Calu3 (cell line): ENCODE results near the gene MTFP1. TPM values are rescaled to one million over a fixed set of nuclear protein-coding genes. Genes with fewer than 3 reads are reported as not detected.

ENCODE experiments used
- BruUV-seq: library from RNA; stranded (reverse); fragments of 400-500 nt; replicated peaks from 2 replicates; lab custom pipeline; 2021; lab: Mats Ljungman, UMichigan
- CTCF ChIA-PET: fragments of 300-600 bp; sonication (Branson Sonifier 250); formaldehyde crosslinking; loops from one replicate; lab custom pipeline; 2022; ENCODE audit warnings: antibody characterized with exemption; lab: Charles Lee
- DNase-seq: peaks from one replicate; pipeline ENCODE4 v3.0.0; 2022
- H3K27ac Mint-ChIP-seq: one replicate; pipeline ENCODE4 v1.8.0; 2022; ENCODE audit warnings: mixed read lengths; ENCODE audit not compliant: unreplicated experiment
- H3K27me3 Mint-ChIP-seq: one replicate; pipeline ENCODE4 v1.8.0; 2022; ENCODE audit warnings: mixed read lengths; ENCODE audit not compliant: unreplicated experiment
- H3K36me3 Mint-ChIP-seq: one replicate; pipeline ENCODE4 v1.8.0; 2022; ENCODE audit warnings: mild to moderate bottlenecking, moderate library complexity, mixed read lengths; ENCODE audit not compliant: insufficient read depth, unreplicated experiment
- H3K4me1 Mint-ChIP-seq: one replicate; pipeline ENCODE4 v1.8.0; 2022; ENCODE audit warnings: mild to moderate bottlenecking, low read depth, mixed read lengths; ENCODE audit not compliant: unreplicated experiment
- H3K4me3 Mint-ChIP-seq: one replicate; pipeline ENCODE4 v1.8.0; 2022; ENCODE audit warnings: mild to moderate bottlenecking, low read depth, moderate library complexity, mixed read lengths; ENCODE audit not compliant: unreplicated experiment
- H3K9me3 Mint-ChIP-seq: one replicate; pipeline ENCODE4 v1.8.0; 2022; ENCODE audit warnings: low read depth, mixed read lengths; ENCODE audit not compliant: unreplicated experiment
- intact Hi-C: fragments of 100-400 bp; cut with micrococcal nuclease; formaldehyde crosslinking; loops from one replicate; pipeline ENCODE4 v1.10.0; 2022; ENCODE audit not compliant: unreplicated experiment
- total RNA-seq: library from RNA; stranded (reverse); gene quantifications from 2 replicates; pipeline ENCODE4 v1.2.3, GENCODE V29; 2022
- TF ChIP-seq, protein P1 (sequence below): fragments of 200-600 bp; IDR thresholded peaks from one replicate; pipeline ENCODE4 v1.8.0; 2022; ENCODE audit warnings: antibody characterized with exemption; ENCODE audit not compliant: unreplicated experiment

MTFP1 gene
- total RNA-seq, 1 experiment from 2014 or later, result 30.5 TPM

DNA sequence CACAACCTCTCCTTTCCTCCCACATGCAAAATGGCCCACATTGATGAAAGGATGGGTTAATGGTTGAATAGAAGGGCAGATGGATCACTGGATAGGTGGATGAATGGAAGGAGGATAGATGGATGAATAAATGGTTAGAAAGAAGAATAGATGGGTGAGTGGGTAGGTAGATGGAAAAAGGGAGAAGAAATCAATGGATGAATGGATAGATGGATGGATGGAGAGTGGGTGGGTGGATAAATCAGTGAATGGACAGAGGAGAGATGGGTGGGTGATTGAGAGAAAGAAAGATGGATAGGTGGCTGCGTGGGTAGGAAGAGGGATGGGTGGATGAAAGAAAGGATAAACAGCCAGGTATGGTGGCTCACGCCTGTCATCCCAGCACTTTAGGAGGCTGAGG is 45.1 kb downstream of the MTFP1 start:
- no peak for DNase-seq
- BruUV-seq, result no TSS peak
- Mint-ChIP-seq H3K27me3 (peaks cover 84% of the 10 kb centered on the region), H3K4me3 (no peak overlapping the region), H3K27ac (no peak overlapping the region), H3K36me3 (no peaks in the 10 kb centered on the region), H3K4me1 (no peaks in the 10 kb centered on the region), H3K9me3 (no peaks in the 10 kb centered on the region)
- intact Hi-C loops, result no loop called here
- TF ChIP-seq, protein P1, sequence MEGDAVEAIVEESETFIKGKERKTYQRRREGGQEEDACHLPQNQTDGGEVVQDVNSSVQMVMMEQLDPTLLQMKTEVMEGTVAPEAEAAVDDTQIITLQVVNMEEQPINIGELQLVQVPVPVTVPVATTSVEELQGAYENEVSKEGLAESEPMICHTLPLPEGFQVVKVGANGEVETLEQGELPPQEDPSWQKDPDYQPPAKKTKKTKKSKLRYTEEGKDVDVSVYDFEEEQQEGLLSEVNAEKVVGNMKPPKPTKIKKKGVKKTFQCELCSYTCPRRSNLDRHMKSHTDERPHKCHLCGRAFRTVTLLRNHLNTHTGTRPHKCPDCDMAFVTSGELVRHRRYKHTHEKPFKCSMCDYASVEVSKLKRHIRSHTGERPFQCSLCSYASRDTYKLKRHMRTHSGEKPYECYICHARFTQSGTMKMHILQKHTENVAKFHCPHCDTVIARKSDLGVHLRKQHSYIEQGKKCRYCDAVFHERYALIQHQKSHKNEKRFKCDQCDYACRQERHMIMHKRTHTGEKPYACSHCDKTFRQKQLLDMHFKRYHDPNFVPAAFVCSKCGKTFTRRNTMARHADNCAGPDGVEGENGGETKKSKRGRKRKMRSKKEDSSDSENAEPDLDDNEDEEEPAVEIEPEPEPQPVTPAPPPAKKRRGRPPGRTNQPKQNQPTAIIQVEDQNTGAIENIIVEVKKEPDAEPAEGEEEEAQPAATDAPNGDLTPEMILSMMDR, result no peak
- CTCF ChIA-PET, result interaction anchor here (1.2 kb wide), 1 partner anchor 9 kb away, joined by 3 read pairs; no protein-coding TSS in a partner anchor

DNA sequence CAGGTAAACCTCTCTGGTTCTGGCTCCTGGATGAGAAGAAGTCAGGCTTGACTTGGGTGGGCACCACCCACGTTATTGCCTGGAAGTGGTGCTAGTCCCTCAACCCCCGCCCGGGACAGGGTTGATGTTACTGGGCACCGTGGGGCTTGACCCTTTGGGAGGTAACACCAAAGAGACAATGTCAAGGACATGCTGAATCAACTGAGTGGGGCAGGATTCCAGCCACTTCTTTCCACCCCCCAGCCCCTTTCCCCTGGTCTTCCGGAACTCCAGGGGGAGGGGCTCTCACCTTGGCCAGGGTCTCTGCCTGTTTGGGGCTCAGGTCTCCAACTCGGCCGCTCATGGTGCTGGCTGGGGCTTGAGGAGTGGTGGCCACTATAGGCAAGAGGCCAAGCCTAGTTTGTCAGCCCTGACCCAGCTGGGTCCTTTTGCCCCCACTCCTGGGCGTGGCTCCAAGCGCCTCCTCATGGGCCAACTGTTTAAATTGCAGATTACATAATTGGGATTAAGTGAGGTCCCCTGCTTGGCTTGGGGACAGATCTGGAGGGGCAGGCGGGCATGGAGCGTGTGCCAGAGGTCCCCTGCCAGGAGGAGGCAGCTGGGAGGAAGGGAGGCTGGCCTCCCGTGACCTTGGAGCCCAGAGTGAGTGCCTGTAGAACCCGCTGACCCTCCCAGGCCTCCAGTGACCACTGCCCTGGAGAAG is 46.2 kb downstream of the MTFP1 start, which contains the start of gene SEC14L3:
SEC14L3 (minus strand) TSS at position 402 of the 703 bp plus-strand sequence; CDS start at position 343, 59 bp downstream.
- DNase-seq, result no peak
- Mint-ChIP-seq H3K27ac (no peak within 1 kb of the TSS), H3K9me3 (no peaks in the 10 kb centered on the region), H3K4me1 (no peaks in the 10 kb centered on the region), H3K27me3 (peaks cover 76% of the 10 kb centered on the region), H3K4me3 (no peak within 1 kb of the TSS), H3K36me3 (no peaks in the 10 kb centered on the region)
- TF ChIP-seq, protein P1, result no peak
- CTCF ChIA-PET, result interaction anchor here (1.2 kb wide), 1 partner anchor 7 kb away, joined by 3 read pairs; no protein-coding TSS in a partner anchor
- BruUV-seq, result no TSS peak
- intact Hi-C loops, result no loop called here

DNA sequence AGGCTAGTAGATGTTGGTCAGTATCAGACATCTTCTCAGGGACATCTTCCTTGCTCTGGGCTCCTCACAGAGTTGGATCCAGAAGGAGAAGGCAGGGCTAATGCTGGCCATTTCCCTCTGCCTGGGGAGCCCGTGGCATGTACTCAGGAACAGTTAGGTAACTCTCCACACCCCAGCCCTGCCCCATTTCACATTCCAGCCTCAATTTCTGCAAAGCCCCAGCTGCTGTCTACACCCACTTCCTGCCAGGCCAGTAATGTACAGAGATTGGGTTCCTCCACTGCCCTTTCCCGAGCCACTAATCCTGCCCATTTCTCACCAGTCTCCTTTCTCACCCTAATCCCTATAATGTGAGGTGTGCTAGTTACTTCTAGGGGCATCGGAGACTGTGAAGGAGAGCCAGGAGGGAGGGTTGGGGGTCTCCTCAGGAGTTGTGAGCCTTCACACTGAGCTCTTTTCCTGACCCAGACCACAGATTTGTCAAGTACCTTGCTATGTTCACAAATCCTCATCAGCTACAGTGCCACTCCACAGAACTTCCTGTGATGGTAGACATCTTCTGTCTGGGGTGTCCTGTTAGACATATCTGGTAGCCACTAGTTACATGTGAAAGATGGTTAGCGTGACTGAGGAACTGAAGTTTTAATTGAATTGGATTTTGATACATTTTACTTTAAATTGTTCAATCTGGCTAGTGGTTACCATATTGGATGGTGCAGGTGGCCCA is 47.6 kb downstream of the MTFP1 start:
- Mint-ChIP-seq H3K36me3 (no peaks in the 10 kb centered on the region), H3K27ac (no peak overlapping the region), H3K27me3 (peaks cover 76% of the 10 kb centered on the region), H3K4me1 (no peaks in the 10 kb centered on the region), H3K4me3 (no peak overlapping the region), H3K9me3 (no peaks in the 10 kb centered on the region)
- CTCF ChIA-PET, result interaction anchor here (0.8 kb wide), 1 partner anchor 11 kb away, joined by 3 read pairs; no protein-coding TSS in a partner anchor
- intact Hi-C loops, result no loop called here
- TF ChIP-seq, protein P1, result no peak
- DNase-seq, result no peak
- no TSS peak for BruUV-seq

DNA sequence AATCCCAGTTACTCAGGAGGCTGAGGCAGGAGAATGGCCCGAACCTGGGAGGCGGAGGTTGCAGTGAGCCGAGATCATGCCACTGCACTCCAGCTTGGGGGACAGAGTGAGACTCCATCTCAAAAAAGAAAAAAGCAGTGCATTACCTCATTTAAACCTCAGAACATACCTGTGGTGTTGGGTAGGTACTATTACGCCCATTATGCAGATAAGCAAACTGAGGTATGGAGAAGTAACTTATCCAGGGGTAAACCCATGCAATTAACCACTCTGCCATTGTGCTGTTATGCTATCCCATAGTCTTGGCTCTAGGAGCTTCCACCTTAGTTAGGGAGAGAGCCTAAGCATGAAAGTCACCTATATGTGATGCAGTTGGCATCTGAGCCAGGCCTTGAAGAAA is 48.6 kb downstream of the MTFP1 start:
- CTCF ChIA-PET, result no interaction called here
- Mint-ChIP-seq H3K4me3 (no peak overlapping the region), H3K9me3 (no peaks in the 10 kb centered on the region), H3K36me3 (no peaks in the 10 kb centered on the region), H3K4me1 (no peaks in the 10 kb centered on the region), H3K27ac (peak overlapping the region; percentile 28), H3K27me3 (peaks cover 77% of the 10 kb centered on the region)
- TF ChIP-seq, protein P1, result no peak
- BruUV-seq, result no TSS peak
- no peak for DNase-seq
- intact Hi-C loops, result no loop called here
